HG02588 (cell line): ENCODE measurements around the gene TLCD4.
"Not testable (repeated sequence)": the region's sequence is repeated elsewhere in the genome, so short reads cannot be mapped to it uniquely, and the experiment has no call there.

Experiments
- ATAC-seq: cut with Tn5 transposase; IDR thresholded peaks from one replicate; pipeline ENCODE4 v1.9.1; 2021; ENCODE audit warnings: mild to moderate bottlenecking, moderate library complexity; ENCODE audit not compliant: unreplicated experiment

Gene TLCD4, protein sequence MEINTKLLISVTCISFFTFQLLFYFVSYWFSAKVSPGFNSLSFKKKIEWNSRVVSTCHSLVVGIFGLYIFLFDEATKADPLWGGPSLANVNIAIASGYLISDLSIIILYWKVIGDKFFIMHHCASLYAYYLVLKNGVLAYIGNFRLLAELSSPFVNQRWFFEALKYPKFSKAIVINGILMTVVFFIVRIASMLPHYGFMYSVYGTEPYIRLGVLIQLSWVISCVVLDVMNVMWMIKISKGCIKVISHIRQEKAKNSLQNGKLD

DNA sequence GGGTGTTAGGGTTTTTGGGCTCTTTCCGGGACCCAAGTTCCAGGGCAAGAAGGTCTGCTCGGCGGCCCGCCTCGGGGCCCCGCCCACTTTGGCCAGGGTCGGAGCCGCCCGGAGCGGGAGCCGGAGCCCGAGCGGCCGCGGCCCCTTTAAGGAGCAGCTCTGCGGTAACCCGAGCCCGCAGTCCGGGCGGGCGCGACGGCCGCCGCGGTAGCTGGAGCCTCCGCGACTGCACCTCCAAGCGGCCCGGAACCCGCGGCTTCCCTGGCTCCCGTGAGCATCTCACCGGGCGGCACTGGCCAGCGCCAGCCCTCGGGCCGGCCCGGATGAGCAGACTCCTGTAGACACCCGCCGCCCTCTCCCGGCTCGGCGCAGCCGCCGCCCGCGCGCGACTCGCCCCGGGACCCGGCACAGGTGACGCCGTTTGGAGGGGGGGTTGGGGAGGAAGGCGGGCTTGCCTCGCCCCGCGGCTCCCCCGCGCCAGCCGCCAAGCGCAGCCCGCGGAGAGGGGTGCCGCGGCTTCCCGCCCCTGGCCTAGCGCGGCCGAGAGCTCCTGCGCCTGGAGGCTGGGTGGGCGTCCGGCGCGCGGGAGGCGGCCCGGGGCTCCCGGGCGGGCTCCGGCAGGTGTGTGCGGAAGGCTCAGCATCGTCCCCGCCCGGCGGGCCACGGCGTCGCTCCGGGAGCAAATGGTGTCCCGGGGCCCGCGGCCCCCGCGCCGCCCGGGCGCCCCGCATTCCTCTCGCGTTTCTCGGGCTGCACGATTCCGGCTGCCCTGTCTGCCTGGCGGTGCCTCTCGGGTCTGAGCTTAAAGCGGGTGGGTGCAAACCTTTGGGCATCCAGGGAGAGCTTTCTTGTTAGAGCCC is at the start of gene TLCD4:
Gene TLCD4, plus strand, starts transcription at position 149 of the 860 bp plus-strand sequence. CDS start 26,547 bp downstream, outside the sequence.
- ATAC-seq: peak; percentile 56

DNA sequence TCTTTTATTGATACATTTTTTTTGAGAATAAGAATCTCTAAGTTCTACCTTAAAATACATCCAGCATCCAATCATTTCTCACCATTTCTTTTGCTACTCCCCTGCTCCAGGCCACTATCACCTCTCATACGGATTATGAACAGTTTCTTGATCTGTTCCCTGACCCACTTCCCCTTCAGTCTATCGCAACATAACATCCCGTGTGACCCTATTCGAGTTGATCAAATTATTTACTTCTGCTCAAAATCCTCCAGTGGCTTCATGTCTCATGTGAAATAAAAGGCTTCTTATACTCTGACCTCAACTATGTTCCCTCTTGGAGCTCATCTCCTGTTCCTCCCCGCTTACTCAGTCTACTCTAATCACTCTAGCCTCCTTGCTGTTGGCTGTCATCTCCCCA is 49.6 kb upstream of the TLCD4 start:
- no peak for ATAC-seq

DNA sequence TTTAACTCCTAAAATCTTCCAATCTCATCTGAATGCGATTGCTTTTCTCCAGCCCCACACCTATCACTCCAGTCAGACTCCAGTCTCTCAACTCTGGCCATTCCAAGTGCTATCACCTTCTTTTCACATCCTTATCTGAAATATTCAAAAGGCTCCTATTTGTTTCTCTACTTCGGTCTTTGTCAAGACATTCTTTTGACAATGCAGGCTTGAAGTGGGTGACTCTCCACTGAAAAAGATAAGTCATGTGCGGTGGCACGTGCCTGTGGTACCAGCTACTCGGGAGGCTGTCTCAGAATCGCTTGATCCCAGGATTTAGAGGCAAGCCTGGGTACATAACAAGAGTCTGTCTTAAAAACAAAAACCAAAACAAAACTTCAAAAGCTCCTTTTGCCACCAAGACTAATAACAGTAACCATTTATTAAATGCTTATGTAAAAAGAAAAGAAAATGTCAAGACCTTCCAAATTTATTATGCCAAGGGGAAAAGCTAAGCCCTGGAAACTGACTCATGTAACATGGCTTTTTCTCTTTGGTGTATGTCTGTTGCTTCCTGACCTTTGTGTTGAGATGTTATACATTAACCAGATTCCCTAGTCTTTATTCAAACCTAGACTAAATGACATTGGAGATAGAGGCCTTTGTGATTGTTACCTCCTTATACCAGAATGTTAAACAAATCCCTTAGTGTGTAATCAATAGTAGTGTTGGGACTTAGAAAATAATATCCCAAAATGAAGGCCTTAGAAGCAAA is 48.0 kb upstream of the TLCD4 start:
- no peak for ATAC-seq

DNA sequence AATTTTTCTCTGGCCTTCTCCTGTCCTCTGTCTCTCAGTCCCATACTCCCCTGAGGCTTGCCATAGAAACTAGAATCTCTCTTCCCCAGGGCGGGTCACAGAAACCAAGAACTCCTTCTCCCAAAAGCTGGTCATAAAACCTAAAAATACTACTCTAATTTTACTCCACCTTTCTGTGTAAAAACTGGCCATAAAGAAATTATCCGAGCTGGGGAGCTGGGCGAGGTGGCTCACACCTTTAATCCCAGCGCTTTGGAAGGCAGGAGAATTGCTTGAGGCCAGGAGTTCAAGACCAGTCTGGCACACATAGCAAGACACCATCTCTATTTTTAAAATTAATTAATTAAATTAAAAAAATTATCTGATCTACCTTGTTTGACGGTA is 47.5 kb upstream of the TLCD4 start:
- ATAC-seq: no peak

DNA sequence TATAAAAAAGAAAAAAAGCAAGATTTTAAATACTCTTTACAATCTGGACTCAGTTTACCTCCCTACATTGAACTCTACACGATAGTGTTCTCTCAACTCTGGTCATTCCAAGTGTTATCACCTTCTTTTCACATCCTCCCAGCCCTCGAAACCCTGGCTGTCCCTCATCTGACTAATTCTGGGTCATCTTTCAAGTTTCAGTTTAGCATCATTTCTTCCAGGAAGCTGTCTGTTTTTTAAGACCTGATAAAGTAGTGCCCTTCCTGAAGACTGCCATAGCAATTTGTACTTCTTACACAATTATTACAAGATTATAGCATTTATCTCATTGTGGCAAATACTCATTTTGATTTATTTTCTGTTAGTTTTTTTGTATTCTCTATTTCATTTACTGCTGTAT is 45.6 kb upstream of the TLCD4 start:
- no peak for ATAC-seq

DNA sequence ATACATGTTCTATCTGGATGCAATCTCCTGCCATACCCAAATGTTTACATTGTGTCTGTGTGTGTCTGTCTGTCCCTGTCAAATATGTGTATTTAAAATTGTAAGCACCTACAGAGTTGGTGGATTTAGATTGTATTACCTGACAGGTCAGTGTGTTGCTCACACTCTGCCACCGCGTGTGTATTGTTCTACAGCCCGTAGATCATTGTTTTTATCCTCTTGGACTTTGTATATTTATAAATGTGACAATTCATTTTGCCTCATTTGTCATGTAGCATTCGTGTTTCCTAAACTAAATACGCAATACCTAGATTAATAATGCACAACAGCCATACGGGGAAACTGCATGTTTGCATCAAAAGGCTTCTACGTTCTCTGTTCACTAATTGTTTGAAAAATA is 45.0 kb upstream of the TLCD4 start:
- no peak for ATAC-seq

DNA sequence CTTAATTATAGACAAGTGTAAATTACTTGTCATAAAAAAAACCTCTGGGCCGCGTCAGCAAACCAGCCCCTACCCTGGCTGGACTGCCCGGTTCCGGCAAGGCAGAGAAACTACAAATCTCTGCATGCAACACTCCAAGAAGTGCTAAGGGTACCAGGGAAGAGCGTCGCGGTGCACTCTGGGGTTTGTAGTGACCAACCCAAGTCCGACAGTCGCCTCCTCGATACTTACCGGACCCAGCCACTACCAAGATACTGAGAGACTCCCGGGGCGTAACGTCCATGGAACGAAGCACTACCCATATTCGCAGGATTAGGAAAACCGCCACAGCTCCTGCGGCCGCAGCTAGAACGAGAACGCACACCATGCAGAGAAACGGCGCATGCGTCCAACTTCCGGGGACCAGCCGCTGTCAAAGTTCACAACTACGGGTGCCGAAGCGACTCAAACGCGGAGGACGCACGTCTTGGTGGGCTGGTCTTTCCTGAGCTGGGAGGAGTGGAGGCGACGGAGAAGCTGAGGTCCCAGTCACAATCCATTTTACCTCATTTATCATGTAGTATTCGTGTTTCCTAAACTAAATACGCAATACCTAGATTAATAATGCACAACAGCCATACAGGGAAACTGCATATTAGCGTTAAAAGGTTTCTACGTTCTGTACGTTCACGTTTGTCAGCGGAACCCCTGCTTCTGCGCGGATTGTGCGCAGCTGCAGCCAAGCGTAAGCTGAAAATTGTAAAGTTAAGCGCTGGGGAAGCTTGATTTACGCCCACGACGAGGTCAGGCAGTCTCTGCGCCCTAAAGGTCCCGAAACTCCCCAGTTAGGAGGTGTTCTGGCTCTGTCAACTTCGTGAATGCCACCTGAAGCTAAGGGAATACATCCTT is 44.4 kb upstream of the TLCD4 start, which contains the start of gene ALG14:
Gene ALG14, minus strand, starts transcription at position 420 of the 888 bp plus-strand sequence. Its CDS starts 53 bp downstream, at position 367.
- ATAC-seq: peak; percentile 96

DNA sequence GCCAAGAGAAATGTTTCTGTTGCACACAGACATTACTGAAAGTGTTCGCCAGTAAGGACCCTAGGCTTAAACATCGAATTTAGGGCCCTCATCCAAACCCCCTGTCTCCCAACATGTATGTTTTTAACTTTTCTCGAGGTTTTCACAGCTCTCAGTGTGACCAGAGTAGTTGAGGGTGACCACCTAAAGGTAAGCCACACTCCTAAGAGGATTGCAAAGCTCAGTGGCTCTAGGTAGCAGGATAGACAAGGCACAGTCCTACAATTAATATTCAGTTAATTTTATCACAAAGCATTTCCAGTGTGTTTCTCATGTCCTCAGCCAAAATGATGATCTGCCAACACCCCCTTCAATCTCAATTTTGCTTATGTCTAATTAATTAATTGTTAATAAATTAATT is 43.7 kb upstream of the TLCD4 start:
- ATAC-seq: no peak

DNA sequence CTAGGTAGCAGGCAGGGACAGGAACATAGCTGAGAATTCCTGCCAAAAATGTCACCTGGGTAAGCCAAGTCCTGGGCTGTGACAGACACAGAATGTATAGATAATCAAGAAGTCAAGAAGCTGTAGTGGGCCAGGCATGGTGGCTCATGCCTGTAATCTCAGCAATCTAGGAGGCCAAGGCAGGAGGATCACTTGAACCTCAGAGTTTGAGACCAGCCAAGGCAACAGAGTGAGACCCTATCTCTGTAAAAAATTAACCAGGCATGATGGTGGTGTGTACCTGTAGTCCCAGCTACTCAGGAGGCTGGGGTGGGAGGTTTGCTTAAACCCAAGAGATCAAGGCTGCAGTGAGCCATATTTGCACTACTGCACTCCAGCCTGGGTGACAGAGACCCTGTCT is 41.1 kb upstream of the TLCD4 start:
- no peak for ATAC-seq

DNA sequence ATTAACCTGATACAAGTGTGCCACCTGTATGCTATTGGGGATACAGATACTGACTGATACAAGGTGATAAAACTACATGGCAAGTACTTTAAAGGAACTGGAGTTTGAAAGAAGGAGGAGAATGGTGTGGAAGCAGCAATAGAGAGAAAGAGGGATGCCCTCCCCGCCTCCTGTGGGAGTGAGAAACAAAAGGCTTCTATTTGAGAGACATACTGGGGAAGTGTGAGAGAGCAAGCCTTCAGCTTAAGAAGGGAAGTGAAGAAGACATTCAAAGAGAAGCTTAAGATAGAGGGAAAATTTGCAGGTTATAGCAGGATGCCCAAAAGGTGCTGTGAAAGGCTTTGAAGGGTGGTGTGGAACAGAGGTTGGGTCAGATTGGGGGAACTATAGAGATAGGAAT is 36.7 kb upstream of the TLCD4 start:
- ATAC-seq: no peak

DNA sequence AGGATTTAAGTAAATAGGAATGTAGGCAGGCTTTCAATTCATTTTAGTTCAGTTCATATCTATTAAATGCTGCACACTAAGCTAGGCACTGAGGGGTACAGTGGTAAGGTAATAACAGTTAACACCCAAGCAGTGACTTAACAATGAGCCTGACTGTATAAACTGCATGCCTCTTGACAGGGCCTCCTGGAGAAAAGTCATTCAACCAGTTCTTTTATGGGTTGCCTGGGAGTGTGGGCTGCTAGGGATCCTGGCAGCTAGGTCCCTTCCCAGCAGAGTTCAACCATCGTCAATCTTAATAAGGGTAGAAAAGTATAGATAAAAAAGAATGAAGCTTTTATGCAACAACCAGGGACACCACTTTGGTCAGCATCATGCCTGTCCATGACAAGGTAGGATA is 36.3 kb upstream of the TLCD4 start:
- ATAC-seq: no peak

DNA sequence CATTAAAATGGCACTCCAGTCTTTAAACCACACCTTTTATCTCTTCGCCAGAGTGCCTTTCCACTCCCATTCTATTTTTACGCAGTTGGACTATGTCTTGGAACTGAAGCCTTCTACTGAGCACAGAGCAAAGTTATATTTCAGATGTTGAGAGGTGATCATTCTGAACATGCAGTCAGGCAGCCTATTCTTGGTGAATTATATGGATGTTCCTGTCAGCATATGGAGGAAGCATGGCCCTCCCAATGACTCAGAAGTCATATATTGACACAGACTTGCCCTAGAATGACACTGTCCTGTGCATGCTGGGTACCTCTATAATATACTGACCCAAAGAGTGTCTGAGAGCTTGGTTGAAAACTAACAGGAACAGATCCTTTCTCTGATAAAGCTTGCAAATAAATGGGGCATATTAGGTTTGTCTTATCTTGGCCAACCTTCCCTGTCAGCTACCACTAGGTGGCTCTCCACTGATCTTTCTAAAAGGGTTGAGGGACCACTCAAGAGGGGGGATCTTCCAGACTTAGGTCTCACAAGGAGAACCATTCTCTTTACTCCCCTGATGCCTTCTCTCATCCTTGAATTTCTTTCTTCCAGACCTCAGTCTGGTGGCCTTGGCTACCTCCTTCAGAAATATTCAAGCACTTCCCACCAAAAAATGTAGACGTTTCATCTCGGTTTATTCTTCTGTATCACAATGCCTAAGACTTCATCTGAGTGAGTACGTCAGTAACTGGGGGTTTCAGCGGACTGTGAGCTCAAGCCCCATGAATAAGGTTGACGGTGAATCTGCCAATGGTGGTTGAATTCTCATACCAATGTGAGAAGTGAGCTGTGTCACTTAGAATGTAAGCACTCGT is 32.6 kb upstream of the TLCD4 start:
- ATAC-seq: peak; percentile 52

DNA sequence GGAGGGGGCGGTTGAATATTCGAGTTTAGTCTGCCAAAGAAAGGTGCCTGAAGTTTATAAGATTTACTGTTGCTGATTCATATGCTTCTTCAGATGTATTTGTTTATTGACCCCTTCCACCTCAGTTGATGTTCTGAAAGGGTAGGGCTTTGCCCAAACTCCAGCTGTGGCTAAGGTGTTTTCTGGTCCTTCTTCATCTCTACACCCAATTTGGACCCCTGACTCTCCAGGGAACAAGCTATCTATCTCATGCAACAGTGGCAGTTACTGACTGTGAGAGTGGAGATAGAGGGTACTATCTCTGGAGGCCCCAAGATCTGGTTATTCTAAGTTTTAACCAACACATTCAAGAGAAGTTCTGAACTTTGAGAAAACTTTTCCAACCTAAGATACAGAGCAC is 31.8 kb upstream of the TLCD4 start:
- no peak for ATAC-seq

DNA sequence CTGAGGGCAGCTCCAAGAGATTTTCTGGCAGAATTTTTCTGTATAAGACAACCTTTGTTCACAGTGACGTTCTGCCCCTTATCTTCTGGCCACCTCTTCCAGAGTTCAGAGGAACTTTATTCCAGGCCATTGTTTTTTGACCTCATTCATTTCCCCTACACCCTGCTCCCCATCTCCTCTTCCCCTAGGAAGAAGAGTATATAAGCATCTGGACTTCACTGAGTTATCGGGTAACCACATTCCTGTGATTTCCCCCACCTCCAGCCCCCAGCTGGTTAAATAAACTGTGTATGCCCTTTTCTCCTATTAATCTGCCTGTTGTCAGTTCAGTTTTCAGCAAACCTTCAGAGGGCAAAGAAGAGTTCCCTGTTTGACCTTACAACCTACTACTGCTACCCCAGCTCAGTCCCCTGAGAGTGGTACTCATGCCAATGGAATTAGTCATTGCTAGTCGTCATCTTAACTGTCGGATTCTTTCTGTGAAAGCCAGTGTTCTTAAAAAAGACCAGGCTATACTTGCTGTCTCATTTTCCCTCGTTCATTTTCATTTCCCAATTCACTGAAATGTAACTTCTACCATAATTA is 30.1 kb upstream of the TLCD4 start:
- no peak for ATAC-seq

DNA sequence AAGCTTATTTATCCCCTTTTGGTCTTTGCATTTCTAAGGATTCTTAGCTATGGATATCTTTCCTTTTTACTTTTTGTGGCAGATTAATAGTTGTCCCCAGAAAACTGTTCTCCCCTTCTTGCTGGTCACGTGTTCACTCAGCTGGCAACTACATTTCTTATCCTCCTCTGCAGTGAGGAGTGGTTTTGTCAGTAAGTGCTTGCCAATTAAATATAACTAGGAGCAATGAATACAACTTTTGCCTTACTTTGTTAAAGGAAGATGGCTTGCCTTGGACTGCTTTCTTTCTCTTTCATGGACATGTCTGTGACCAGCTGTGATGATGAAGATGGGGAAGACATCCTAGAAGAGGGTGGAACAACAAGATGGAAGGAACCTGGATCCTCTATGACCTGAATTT is 28.9 kb upstream of the TLCD4 start:
- ATAC-seq: no peak

DNA sequence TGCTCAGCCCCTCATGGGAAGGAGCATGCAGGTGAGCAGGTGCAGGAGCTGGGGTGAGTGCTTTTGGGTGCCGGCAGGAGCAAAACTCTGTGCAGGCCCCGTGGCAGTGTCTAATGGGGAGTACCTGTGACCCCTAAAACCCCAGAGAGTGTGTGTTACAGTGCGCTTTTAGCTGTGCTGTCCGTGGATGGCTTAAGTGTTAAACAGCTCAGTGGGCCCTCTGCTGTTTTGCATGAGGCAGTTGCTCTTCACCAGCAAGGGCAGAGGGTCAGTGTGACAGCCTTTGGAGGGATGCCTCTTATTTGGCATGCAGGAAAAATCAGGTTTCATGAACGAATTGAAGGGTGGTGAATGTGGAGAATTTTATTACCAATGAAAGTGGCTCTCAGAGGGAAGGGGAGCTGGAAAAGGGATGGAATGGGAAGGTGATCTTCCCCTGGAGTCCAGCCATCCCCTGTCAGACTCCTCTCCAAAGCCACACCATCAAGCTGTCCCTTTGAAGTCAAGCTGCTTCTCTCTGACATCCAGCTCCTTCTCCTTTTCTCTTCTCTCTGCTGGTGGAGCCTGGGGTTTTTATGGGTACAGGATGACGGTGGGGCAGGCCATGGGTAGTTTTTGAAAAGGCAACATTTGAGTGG is 27.4 kb upstream of the TLCD4 start:
- ATAC-seq: no peak

DNA sequence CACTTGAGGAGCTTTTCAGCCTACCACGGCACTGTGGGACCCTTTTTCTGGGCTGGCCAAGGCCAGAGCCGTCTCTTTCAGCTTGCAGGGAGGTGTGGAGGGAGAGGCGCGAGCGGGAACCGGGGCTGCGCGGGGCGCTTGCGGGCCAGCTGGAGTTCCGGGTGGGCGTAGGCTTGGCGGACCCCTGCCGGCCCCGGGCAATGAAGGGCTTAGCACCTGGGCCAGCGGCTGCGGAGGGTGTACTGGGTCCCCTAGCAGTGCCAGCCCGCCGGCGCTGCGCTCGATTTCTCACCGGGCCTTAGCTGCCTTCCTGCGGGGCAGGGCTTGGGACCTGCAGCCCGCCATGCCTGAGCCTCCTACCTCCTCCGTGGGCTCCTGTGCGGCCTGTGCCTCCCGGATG is 25.9 kb upstream of the TLCD4 start:
- ATAC-seq: not testable (repeated sequence)

DNA sequence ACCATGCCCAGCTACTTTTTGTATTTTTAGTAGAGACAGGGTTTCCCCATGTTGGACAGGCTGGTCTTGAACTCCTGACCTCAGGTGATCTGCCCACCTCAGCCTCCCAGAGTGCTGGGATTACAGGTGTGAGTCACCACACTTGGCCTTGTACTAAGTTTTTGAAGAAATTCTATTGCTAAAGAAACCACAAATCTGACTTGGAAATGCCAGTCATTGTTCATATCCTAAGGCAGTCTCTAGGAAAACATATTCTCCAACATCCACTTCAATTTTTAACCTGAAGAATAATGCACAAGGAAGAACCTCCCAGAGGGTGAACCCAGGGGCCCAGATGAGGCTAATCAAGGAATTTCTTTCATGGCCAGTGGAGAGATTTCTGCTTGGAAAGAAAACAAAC is 24.3 kb upstream of the TLCD4 start:
- not testable (repeated sequence) for ATAC-seq

DNA sequence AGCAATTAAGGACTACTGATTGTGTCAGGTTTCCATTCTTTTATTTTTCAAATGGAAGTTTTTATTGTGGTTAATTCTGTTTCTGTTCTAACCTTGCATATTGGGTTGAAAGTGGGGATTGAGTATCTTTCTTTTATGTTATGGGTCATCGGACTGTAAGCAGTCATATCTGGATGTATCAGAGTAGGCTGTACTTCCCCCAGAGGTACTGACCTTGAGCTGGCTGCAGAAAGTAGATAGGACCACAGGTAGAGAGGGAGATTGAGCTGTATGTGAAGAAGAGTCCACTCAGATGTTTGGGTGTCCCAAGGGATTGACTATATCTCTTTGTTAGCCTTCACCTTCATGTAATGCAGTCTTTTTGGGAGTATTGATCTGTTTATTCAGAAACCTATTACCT is 23.9 kb upstream of the TLCD4 start:
- ATAC-seq: no peak
